ENCODE results near the gene SNX32.

SNX32 gene

DNA sequence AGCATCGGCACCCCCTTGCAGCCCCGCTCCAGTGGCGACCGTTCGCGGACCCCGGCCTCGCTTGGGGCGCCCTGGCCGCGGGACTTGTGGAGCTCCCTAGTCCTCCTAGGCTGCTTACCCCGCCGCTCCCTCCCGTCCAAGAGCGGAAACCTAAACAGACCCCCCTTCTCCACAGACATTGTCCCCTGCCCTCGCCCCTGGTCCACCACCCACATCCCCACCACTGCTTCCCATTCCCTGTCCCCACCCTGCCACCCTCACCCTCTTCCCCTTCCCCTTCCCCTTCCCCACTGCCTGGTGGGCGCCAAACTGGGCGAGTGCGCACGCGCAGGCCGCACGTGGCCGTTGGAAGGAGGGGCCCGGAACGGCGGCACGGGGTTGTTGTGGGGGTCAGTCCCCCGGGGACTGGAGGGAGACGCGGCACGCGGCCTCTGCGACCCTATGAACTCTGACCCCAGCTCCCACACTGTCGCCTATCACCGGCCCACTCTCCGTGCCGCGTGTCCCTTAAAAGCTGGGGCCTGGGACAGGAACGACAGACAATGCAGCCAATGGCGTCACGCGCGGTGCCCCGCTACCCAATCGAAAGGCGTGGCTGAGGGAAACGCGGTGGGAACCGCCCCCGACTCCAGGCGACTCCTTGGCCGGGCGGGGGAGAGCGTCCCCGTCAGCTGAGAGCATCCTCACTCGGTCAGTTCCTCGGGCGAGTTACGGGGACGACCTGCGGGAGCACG, at the start of gene SNX32:
SNX32 (plus strand) TSS at position 667 of the 734 bp plus-strand sequence. CDS start 103 bp downstream, outside the sequence.
- no peak within 1 kb of the TSS for H3K27ac ChIP-seq

DNA sequence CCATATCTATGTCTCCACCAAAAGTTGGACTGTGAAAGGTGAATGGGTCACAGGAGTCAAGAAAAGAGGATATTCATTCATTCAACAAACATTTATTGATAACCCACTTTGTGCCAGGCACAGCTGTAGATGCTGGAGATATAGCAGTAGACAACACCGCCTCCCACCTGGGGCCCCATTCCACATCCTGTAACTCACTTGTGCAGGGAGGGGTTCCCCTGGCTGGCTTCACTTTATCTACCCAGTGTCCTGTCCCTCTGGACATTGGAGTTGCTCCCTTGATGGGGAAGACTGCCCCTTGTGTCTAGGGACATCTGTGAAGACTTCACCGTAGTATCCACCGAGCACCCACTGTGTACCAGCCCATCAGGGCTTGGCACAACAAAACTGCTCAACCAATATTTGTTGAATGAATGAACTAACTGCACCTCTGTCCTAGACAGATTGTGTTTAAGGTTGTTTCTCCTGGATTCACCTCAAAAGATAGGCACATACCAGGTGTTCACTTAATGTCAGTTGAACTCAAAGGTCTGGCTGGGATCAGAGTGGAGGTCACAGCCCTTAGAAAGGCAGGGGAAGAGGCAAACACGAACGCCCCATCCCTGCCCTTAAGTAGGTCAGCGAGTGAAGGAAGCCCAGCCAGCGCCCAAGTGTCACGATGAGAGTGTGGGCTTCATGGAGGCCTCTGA, 48.3 kb upstream of the SNX32 start:
- TF ChIP-seq ZFX (IDR thresholded peaks at IDR 0.05; ENCODE audit: borderline replicate concordance) = no peak
- TF ChIP-seq, protein P1, sequence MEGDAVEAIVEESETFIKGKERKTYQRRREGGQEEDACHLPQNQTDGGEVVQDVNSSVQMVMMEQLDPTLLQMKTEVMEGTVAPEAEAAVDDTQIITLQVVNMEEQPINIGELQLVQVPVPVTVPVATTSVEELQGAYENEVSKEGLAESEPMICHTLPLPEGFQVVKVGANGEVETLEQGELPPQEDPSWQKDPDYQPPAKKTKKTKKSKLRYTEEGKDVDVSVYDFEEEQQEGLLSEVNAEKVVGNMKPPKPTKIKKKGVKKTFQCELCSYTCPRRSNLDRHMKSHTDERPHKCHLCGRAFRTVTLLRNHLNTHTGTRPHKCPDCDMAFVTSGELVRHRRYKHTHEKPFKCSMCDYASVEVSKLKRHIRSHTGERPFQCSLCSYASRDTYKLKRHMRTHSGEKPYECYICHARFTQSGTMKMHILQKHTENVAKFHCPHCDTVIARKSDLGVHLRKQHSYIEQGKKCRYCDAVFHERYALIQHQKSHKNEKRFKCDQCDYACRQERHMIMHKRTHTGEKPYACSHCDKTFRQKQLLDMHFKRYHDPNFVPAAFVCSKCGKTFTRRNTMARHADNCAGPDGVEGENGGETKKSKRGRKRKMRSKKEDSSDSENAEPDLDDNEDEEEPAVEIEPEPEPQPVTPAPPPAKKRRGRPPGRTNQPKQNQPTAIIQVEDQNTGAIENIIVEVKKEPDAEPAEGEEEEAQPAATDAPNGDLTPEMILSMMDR (IDR thresholded peaks at IDR 0.05) = no peak
- no peak overlapping the region for H3K27ac ChIP-seq

More for the DNA sequence above, at the start of gene SNX32:
- no peak for TF ChIP-seq ZFX (IDR thresholded peaks at IDR 0.05; ENCODE audit: borderline replicate concordance)
- TF ChIP-seq, protein P1 (IDR thresholded peaks at IDR 0.05) = no peak

DNA sequence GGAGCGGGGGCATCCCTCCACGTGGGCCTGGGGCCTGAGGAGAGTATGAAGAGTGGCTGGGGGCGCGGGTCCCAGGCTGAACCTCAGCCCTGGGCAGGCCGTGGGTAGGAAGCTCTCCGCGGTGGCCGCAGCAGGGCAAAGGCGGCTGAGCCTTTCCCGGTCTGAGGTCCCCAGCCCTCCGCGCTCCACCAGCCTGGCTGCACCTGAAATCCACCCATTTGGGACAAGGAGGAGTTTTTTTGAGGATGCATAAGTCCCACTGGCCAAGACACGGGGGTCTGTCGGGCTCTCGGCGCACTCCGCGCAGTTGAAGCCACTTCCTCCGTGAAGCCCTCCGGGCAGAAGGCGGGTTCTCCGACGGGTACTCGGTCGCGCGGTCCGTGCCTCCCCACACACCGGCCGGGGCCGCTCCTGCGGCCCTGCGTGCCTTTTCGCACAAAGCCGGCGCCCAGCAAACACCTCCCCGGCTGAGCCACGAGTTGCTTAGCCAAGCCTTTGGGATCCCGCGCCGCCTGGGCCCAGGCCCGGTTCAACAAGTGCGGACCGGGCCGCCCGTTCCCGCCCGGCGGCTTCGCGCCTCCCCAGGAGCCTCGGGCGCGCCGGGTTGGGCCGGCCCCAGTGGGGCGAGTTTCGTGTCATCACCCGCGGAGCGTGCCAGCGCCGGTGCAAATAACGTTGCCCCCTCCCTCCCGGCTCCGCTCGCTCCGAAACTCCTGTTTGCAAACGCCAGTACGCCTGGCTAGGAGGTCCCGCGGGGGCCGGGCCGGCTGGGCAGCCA, 47.6 kb upstream of the SNX32 start:
- TF ChIP-seq, protein P1 (IDR thresholded peaks at IDR 0.05) = no peak
- no peak for TF ChIP-seq ZFX (IDR thresholded peaks at IDR 0.05; ENCODE audit: borderline replicate concordance)
- H3K27ac ChIP-seq = no peak overlapping the region

DNA sequence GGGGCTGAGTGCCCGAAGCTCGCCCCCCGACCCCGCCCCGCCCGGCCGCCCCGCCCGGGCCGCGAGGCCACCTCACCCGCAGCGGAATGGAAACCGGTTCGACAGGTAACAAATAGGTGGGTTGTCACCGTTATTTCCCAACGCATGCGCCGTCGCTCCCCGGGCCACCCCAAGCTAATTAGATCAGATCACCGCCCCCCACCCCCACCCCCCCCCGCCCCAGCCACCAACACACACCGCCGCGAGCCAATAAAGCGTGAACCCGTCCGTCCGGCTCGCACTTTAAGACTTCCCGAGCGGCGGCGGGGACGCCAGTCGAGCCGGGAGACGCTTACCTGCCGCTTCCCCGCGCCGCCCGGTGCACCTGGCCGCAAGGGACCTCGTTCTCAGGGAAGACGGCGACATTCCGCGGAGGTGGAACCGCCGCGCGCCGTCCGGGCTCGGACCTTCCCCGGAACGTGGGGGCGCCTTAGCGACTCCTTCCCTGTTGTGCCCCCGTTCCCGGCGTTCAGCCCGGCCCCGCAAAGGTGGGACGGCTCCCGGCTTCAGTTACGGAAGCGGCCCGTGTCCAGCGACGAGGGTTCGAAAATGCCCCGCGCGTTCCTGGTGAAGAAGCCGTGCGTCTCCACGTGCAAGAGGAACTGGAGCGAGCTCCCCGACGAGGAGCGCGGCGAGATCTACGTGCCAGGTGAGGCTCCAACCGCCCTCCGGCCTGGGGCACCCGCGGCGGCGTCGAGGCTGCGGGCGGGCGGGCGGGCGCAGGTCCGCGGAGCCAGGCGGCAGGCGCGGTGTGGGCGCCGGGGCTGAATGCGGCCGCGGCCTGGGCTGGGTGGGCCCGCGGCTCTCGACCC, 46.8 kb upstream of the SNX32 start, which contains the start of gene OVOL1:
OVOL1 (plus strand) TSS at position 278 of the 851 bp plus-strand sequence; CDS start at position 589, 311 bp downstream.
- H3K27ac ChIP-seq = peak within 1 kb of the TSS; percentile 63
- TF ChIP-seq, protein P1 (IDR thresholded peaks at IDR 0.05) = no peak
- no peak for TF ChIP-seq ZFX (IDR thresholded peaks at IDR 0.05; ENCODE audit: borderline replicate concordance)

DNA sequence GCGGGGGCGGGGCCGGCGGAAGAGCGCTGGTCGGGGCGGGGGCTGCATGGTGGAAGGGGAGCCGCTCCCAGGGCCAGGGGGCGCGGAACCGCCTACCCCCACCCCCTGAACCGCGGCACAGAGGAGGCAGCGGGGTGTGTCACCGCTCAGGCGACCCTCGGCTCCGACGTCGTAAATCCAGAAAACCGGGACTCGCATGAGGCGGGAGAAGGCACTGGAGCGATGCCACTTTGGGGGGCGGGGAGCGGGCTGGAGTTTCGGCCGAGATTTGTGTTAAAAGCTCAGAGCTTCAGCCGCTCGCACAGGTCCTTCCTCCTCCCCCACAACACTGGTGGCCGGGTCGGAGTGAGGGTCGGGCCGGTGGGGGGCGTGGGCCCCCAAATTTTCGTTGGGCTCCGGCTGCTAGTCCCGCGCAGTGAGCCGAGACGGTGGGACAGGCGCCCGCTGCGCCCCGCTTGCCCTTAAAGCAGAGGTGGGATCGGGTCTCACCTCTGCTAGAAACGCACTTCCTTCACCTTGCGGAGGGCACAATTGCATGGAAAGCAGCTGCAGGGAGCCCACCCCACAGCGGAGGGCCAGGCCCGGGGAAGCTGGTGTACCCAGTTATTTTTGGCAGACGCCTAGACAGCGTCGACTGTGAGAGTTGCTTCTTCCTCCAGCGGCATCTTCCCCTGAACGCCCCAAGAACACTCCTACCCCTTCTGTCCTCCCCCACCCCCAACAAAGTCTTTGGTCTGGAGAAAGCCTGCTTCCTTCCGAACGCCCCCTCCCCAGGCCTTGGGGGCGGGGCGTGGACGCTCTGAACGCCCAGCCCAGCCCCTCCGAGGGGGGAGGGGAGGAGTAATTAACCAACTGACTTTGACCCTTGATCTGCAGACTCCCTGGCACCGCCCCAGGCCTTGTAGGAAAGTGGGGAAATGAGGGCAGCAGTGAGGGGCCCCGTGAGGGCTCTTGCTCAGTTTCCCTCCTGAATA, 45.8 kb upstream of the SNX32 start:
- TF ChIP-seq ZFX (IDR thresholded peaks at IDR 0.05; ENCODE audit: borderline replicate concordance) = no peak
- TF ChIP-seq, protein P1 (IDR thresholded peaks at IDR 0.05) = no peak
- H3K27ac ChIP-seq = peak overlapping the region; percentile 63
